ENCODE measurements around the gene TULP4.
"Not testable (repeated sequence)": the region's sequence is repeated elsewhere in the genome, so short reads cannot be mapped to it uniquely, and the experiment has no call there.

The TULP4 gene

DNA sequence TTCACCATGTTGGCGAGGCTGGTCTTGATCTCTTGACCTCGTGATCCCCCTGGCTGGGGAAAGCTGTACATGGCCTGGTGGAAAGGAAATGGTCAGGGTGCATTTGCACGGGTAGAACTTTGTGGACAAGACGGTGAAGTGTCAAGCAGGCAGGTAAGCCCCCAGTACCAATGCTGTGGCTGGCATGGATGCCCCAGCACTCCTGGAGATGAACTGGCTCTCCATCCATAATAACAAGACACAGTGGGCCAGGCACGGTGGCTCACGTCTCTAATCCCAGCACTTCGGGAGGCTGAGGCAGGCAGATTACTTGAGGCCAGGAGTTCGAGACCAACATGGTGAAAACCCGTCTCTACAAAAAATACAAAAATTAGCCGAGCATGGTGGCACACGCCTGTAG lies 210.4 kb downstream of the TULP4 start:
- no peak for DNase-seq (ENCODE audit: low read depth, low spot score)

DNA sequence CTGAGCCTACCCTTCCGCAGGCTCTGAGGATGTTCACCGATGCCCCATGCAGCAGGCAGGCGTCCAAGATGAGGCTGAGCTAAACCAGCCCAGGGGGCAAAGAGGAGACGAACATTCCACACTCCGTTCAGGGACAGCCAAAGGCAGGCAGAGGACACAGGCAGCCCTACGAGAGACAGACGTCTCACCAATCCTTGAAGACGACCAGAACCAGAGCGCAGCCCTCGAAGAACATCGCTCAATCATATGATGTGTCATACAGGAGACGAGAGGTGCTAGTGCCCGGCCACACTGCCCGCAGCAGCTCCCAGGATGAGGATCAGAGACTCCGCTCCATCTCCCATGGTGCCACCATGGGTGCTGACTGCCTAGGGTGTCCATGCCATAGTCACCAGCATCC lies 212.0 kb downstream of the TULP4 start:
- no peak for DNase-seq (ENCODE audit: low read depth, low spot score)

DNA sequence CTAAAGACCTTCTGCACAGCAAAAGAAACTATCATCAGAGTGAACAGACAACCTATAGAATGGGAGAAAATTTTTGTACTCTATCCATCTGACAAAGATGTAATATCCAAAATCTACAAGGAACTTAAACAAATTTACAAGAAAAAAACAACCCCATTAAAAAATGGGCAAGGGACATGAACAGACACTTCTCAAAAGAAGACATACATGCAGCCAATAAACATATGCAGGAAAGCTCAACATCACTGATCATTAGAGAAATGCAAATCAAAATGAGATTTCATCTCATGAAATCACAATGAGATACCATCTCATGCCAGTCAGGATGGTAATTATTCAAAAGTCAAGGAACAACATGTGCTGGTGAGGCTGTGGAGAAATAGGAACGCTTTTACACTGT lies 215.6 kb downstream of the TULP4 start:
- DNase-seq (ENCODE audit: low read depth, low spot score) = not testable (repeated sequence)

DNA sequence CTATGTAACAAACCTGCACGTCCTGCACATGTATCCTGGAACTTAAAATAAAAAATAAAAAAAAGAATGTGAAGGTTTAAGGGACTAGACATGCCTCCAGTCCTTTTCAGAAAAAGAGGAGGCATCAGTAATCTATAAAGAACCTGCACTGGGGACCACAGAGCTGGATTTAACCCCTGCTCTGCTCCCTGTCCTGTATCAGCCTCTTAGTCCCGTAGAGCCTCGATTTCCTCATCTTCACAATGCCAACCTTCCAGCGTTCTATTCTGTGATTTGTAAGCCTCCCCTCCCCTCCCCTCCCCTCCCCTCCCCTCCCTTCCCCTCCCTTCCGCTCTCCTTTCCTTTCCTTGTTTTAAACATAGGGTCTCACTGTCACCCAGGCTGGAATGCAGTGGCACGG lies 216.6 kb downstream of the TULP4 start:
- no peak for DNase-seq (ENCODE audit: low read depth, low spot score)

DNA sequence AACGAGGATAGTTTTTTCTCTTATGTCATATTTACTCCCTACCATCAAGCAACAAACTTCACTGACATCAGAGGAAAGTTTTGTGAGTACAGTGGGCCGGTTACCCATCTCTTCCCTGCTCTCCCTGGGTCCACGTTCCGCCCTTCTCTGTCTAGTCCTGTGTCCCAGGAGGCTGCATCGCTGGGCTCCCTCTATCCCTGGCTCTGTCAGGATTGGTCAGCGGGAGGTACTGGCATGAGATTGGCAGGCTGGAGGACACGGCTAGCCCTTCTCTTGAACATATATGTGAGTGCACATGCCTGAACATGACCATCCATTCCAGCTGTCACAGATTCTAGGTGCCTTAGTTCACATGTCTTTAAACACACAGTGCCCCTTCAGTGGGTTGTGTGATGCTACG lies 217.4 kb downstream of the TULP4 start:
- no peak for DNase-seq (ENCODE audit: low read depth, low spot score)

DNA sequence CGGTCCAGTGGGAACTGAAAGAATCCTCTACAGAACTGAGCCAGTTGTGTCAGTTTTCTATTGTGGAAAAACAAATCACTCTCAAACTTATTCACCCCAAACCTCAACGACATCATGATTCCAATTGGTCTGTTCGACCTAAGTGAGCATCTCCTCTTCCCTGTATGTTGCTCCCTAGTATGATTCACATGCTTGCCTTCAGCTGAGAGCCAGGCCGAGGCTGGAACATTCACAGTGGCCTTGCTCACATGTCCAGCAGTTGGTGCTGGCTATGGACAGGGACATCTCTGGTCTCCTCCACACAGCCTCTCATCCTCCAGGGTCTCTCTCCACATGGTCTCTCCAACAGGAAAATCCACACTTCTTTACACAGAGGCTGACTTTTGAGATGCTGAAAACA lies 219.3 kb downstream of the TULP4 start:
- no peak for DNase-seq (ENCODE audit: low read depth, low spot score)

DNA sequence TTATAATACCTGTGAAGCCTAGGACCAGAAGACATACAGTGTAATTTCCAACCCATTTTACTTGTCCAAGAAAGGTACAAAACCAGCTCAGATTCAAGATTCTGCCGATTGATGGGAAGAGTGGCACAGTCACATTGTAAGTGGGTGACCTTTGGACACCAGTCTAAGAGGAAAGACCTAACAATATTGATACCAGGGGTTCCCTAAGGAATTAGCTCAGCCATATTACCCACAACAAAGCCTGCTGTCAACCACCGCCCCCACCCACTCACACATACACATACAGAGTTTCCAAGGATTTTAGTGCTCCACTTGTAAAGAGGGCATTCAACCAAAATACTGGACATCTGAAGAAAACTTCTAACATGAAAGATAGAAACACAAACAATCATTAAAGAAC lies 219.7 kb downstream of the TULP4 start:
- no peak for DNase-seq (ENCODE audit: low read depth, low spot score)

DNA sequence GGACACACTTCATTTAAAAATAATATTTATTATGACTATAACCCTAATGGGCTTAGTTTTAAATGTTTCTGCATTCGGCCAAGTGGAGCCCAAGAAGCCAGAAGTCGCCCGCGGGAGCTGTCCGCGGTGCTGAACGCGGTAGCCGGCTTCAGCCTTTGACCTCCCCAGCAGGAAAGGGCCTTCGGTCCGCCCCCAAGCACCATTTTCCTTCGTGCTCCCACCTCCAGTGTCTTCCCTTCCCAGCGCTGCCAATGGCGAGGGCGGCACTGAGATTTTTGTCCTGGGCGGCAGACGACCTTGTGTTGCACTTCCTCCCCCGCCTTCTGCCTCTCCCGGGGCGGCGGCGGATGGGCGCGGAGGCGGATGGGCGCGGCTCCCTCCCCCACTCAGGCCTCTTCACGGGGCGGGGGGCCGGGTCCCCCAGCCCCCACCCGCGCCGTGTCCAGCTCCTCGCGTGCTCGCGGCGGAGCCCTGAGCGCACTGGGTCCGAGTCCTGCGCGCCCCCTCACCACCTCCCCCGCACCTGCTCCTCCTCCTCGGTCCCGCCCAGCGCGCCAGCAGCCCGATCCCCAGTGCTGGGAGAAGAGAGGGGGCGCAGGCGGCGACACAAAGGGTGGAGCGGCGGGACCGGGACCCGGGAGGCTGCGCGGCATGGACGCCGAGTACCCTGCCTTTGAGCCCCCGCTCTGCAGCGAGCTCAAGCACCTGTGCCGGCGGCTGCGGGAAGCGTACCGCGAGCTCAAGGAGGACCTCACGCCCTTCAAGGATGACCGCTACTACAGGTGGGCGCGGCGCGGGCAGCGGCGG lies 224.0 kb downstream of the TULP4 start:
- peak; percentile 39 for DNase-seq (ENCODE audit: low read depth, low spot score)

DNA sequence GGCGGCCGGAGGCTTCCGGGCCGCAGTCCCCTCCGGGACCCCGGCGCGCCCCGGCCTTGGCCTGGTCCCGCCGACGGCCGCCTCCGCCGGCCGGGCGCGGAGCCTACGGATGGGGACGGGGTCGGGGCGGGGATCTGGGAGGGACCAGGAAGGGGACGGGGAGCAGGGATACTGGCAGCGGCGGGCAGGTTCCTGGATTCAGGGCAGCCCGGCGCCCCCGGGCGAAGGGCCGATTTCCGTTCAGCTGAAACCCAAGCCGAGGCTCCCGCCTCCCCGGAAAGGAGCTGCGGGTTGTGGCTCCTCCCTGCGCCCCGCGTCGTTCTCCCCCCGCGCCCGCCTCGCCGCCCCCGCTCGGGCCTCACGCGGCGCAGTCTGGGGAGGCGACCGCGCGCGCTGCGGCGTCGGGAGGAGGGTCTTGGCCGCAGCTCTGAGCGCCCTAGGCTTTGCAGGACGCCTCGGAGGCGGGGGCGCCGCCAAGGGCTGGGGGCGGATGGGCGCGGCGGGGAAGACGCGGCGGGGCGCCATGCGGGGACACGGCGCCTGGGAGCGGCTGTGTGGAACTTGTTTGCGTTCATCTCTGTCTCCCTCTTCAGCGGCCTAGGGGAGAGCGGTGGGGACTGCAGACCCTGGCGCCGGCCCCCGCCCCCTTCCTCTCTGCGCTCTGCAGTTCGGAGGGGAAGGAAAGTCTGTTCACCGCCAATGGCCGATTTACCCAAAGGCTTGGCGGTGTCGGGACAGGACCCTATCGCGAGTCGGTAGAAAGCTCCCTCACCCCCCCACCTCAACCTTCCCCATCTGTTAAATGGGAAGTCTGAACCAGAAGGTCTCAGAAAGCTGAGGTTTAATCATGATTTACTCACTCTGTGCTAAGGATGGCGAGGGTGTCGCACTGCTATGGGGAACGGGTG lies 224.9 kb downstream of the TULP4 start:
- DNase-seq (ENCODE audit: low read depth, low spot score) = no peak

DNA sequence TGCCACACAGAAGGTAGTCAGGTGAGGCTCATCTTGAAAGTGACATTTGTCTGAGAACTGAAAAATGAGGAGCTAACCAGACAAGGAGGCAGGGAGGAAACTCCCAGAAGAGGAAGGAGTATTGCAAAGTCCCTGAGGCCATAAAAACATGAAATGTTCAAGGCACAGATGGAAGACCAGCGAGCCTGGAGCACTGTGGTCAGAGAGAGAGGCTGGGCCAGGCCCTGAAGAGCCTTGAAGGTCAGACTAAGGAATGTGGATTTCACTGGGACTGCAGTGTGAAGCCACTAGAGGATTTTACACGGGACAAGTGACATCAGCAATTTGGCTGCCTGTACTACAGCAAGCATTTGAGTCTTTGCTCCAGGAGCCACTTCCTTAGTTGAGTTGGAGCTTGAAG lies 226.5 kb downstream of the TULP4 start:
- DNase-seq (ENCODE audit: low read depth, low spot score) = no peak

DNA sequence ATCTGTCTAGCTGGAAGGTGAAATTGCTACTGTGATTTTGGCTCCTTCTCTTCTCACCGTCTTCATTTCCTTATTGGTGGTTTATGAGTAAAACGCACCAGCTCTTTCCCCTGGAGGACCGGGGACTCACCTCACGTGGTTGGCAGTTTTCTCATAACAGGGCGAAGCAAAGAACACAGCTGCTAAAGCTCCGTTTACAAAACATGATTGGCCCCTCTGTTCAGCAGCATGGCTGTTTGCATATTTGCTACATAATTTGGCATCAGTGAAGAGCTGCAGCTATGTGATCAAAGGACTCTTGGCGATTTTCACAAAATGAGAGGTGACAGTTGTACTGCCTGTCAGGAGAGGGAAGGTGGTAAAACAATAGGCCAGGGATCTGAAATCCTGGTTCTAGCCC lies 227.1 kb downstream of the TULP4 start:
- no peak for DNase-seq (ENCODE audit: low read depth, low spot score)

DNA sequence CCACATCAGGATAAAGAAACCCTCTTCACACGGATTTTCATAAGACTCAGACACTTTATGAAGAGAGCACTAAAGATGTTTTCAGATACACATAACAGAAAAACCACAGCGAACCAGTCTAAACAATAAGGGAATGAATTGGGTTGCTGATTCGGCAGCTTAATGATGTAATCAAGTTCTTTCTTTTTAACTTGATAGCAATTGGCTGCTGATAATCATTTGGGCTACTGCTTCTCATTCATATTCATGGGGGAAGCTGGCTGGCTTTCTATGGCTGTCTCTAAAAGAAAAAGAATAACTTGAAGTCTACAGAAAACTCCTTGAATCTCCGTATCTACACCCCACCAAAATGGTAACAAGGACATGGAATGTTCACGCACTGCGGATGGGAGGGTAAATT lies 227.6 kb downstream of the TULP4 start:
- DNase-seq (ENCODE audit: low read depth, low spot score) = no peak

DNA sequence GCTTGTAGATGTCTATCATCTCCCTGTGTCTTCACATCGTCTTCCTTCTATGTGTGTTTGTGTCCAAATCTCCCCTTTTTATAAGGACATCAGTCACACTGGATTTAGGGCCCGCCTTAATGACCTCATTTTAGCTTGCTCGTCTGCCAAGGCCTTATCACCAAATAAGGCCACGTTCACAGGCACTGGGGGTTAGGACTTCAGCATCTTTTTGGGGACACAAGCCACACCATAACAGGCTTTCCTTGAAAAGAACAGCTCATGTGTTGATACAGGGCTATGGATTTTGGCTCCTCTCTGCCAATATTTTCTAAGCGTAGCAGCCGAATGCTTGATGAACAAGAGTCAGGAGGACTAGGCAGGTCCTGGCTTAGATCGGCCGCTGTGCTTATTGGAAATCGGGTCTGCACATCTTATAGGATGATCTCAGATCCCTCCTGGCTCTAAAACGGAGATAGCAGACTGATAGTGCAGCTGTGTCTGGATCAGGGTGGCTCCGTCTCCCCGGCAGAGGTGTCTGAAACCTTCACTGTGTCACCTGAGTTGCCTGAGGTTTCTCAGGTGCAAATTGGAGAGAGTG lies 231.4 kb downstream of the TULP4 start:
- DNase-seq (ENCODE audit: low read depth, low spot score) = no peak

DNA sequence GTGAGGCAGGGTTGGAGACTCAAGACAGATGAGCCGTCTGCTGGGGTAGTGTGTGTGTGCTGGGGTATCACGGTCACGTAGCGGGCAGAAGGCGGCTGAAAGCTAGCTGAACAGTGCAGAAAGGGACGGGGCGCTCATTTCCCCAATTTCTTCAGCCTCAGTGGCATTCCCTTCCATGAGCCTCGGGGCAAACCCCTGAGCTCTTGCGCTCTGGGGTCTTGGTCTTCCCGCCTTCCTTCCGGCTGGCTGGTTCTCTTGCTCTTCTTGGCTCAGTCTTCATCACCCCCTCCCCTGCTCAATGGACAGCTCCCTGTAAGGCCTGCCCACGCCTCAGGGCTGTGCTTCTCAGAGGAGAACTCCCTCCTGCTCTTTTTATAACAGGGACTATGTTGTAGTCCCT lies 232.2 kb downstream of the TULP4 start:
- DNase-seq (ENCODE audit: low read depth, low spot score) = no peak

DNA sequence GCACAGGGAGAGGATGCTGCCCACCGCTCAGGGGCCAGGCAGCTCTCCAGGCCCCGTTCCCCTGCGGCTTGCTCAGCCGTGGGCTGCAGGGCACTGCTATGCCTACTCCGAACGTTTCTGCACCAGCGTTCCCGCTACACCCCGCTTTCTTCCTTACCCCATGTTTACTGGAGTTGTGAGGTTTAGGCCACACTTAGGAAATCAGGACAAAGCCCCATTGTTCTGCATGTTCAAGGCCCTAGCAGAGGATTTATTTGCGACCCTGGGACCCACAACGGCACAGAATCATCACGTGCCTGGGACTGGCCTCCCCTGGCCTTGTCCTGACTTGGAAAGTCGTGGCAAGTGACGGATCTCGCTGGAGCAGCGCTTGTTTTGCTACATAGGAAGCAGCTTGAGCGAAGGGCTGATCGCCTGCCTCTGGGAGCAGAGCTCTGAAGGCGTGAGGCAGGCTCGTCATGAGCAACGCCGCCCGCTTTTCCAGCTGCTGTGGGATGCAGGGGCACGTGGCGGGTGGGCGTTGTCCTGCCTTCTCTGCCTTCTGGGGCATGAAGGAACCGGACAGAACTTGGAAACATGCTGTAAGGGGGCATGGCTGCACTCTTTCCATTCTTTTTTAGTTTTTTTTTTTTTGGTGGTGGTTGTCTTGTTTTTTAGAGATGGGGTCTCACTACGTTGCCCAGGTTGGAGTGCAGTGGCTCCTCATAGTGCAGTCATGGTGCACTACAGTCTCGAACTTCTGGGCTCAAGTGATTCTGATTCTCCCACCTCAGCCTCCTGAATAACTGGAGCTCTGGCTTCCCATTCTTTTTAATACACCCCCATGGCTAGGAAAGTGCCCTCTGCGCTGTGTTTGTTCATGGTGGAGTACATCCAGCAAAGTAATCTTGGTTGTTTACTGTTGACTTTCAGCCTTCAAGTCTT lies 233.0 kb downstream of the TULP4 start:
- no peak for DNase-seq (ENCODE audit: low read depth, low spot score)

DNA sequence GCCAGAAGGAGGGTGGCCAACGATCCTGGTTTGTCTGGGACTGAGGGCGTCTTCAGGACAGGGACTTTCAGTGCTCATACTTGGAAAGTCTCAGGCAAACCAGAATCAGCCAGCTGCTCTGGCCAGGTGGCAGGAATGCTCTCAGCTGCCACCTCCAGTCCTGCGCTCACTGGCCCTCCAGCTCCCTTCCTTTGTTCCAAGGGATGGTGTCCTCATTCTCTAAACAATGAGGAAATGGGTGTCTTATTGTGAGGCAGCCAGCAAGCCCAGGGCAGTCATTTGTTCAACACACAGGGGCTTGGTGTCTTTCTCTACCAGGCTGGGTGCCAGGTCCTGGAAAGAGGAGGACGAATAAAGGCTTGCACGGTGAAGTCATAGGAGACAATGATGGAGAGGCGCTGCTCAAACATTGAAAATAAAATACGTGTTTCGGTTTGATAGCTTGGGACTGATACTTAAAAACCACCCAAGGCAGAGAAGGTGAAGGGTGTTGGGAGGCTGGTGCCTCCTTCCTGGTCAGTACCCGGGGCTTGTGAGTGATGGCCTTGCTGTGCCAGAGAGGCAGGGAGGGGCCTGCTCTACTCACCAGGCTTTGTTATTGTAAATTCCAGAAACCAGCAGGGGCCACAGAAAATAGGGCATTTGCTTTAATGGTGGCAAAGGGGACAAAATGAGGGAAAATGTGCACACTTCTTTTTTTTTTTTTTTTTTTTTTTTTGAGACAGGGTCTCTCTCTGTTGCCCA lies 236.3 kb downstream of the TULP4 start:
- DNase-seq (ENCODE audit: low read depth, low spot score) = no peak

DNA sequence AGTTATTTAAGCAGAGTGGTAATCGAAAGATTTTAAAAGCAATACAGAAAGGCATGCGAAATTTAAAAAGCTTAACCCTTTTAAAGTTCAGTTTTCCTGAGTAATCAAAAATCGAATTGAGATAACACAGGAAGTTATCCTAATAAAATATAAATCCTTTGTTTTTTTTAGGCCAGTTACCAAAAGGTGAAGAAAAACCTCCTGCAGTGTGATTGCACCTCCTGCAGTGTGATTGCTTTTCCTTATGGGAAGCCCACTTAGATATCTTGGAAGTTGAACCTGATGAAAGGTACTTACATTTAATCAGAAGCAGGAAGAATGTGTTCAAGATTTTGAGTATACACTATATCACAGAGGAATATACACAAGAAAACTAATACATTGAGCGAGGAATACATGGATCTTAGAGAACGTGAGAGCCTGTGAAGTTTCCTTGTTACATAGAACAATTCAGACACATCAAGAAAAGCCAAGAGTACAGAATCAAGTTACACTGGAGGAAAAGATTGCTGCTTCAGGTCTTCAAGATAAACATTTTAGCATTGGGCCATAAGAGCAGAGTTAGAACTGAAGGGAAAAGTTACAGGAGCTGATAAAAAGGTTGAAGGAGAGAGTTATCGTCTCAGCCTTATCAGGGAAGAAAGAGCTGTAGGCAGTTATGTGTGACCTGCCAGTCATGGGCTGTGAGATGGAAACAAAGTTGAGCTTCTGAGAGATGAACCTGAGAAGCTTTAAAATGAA lies 240.0 kb downstream of the TULP4 start:
- DNase-seq (ENCODE audit: low read depth, low spot score) = no peak

DNA sequence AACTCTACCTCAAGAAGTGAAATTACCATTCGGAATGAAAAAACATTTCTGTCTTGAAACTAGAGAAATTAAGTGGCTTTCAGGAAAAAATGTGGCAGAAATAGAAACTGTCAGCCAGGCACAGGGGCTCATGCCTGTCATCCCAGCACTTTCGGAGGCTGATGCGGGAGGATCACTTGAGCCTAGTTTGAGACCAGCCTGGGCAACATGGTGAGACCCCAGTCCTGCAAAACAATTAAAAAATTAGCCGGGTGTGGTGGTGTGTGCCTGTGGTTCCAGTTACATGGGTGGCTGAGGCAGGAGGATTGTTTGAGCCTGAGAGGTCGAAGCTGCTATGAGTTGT lies 240.5 kb downstream of the TULP4 start:
- DNase-seq (ENCODE audit: low read depth, low spot score) = no peak

DNA sequence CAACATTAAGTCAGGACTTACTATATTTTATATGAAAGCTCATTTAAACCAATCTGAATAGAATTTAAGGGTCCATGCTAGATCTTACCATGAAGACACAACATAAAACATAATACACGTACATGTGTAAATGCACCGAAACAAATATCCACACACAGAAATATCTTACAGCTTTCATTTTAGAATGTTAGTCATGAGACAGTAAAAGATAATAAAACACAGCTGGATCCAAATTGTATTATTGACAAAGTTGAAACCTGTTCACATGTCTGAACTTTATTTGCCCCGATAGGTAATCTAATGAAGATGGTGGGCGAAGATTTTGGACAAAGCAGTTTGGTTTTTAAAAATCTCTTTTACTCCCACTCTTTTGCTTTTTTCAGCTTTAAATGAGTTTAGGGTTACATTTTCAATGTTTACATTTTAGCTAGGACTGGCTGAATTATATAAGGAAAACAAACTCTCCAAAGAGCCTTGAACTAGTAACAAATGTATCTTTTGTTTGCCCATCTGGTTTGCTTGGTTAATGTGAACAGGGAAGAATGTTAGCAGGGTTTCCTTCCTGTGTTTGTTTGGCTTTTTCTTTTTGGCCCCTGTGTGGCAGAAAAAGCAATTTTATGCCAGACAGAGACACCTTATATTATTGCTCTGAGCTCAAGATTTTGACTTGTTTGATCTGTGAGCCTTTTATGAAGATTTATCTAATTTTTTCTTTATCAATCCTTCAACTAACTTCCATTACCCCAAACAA lies 242.5 kb downstream of the TULP4 start:
- DNase-seq (ENCODE audit: low read depth, low spot score) = no peak
